Stimulated activated CD4-positive, alpha-beta T cell treated with anti-CD3 and anti-CD28 coated beads, Interleukin-1b, Interleukin-23, amount 100 ng/mL, for 1 hour (primary cell): ENCODE measurements around the gene VEGFB.

Experiments used
- DNase-seq, 2 donors: peaks; one replicate each; pipeline ENCODE4 v3.0.0-alpha.2; 2020; ENCODE audit warnings: low read depth in 2 of 2

Gene VEGFB

GRCh38 chr11:64210301-64211020 is 23.9 kb upstream of the VEGFB start:
- DNase-seq, result no peak

GRCh38 chr11:64211181-64211872 is 23.1 kb upstream of the VEGFB start:
- no peak for DNase-seq

- DNase-seq, result no peak
These were observed 17.5 kb upstream of the VEGFB start for GRCh38 chr11:64216879-64217278.

DNA sequence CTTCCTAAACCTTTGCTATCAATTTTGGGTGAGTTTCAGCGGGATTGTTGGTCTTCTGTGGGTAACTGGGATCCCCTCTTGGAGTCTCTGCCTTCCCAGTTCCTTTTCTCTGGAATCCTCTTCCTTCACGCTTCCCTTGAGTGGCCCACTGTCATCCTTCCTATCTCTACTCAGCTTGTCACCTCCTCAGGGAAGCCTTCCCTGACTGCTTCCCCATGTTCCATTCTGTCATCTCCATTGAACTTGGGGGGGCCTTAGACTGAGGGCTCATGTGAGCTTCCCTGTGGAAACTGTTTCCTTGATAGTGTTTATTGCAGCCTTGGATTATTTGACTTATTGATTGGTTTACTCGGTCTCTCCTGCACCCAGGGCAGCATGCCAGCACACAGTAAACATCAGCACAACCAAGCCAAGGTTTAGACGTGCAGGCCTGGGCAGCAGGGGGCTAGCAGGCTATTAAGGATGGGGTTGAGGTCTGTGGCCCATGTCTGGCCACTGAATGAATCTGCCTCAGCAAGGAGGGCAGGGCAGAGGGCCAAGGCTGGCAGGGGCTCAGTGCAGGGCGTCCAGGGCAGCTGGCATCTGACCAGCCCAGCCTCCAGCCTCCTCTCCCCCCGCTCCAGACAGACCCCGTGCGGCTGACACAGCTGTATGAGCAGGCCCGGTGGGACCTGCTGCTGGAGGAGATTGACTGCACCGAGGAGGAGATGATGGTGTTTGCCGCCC is 15.6 kb upstream of the VEGFB start:
- DNase-seq, result no peak

DNA sequence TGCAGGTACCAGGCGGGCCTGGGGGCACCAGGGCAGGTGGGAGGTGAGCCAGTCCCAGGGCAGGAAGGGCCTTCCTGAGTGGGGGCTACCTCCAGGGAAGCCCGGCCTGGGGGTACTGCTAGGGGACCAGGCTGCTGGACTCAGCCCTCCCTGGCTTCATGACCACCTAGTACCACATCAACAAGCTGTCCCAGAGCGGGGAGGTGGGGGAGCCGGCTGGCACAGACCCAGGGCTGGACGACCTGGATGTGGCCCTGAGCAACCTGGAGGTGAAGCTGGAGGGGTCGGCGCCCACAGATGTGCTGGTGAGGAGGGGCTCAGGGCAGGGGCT is 15.1 kb upstream of the VEGFB start:
- DNase-seq, result no peak

DNA sequence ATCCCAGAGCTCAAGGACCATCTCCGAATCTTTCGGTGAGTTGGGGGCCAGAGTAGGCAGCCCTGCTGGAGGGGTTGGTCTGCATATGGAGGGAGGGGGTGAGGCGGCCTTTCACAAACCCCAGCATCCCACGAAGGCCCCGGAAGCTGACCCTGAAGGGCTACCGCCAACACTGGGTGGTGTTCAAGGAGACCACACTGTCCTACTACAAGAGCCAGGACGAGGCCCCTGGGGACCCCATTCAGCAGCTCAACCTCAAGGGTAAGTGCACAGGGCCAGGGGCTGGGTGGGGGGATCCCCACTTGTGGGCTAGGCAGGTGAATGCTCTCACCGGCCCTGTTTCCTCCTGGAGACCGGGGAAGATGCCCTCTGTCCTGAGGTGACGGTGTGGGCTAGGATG is 14.6 kb upstream of the VEGFB start:
- no peak for DNase-seq

DNA sequence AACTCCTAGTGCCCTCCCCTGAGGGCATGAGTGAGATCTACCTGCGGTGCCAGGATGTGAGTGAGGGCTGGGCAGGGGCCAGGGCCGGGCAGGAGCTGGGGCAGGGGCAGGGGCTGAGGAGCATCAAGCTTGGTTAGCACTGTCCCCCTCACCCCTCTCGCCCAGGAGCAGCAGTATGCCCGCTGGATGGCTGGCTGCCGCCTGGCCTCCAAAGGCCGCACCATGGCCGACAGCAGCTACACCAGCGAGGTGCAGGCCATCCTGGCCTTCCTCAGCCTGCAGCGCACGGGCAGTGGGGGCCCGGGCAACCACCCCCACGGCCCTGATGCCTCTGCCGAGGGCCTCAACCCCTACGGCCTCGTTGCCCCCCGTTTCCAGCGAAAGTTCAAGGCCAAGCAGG is 14.1 kb upstream of the VEGFB start:
- DNase-seq, result no peak

DNA sequence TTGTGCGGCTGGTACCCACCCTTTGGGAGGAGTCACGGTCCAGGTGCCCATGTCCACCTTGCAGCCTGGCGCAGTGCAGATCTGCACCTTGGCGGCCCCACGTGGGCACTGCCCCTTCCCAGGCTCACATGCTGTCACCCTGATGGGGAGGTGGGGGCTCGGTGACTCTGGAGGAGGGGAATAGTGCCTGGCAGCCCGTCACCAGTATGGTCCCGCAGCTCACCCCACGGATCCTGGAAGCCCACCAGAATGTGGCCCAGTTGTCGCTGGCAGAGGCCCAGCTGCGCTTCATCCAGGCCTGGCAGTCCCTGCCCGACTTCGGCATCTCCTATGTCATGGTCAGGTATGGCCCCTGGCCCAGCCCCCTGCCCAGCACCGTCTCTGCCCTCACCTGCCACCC is 13.6 kb upstream of the VEGFB start:
- no peak for DNase-seq

GRCh38 chr11:64222651-64223000 is 11.8 kb upstream of the VEGFB start:
- DNase-seq, result no peak

DNA sequence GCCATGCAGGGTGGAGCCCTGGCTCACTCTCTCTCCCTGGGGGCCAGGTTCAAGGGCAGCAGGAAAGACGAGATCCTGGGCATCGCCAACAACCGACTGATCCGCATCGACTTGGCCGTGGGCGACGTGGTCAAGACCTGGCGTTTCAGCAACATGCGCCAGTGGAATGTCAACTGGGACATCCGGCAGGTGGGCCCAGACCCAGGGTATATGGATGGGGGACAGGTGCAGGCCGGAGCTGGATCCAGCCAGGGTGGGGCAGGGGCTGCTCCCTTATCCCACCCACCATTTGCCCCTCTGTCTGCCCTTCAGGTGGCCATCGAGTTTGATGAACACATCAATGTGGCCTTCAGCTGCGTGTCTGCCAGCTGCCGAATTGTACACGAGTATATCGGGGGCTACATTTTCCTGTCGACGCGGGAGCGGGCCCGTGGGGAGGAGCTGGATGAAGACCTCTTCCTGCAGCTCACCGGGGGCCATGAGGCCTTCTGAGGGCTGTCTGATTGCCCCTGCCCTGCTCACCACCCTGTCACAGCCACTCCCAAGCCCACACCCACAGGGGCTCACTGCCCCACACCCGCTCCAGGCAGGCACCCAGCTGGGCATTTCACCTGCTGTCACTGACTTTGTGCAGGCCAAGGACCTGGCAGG is 11.3 kb upstream of the VEGFB start:
- DNase-seq, result no peak

- DNase-seq, result no peak
These were observed 10.1 kb upstream of the VEGFB start for GRCh38 chr11:64224151-64224890.

DNA sequence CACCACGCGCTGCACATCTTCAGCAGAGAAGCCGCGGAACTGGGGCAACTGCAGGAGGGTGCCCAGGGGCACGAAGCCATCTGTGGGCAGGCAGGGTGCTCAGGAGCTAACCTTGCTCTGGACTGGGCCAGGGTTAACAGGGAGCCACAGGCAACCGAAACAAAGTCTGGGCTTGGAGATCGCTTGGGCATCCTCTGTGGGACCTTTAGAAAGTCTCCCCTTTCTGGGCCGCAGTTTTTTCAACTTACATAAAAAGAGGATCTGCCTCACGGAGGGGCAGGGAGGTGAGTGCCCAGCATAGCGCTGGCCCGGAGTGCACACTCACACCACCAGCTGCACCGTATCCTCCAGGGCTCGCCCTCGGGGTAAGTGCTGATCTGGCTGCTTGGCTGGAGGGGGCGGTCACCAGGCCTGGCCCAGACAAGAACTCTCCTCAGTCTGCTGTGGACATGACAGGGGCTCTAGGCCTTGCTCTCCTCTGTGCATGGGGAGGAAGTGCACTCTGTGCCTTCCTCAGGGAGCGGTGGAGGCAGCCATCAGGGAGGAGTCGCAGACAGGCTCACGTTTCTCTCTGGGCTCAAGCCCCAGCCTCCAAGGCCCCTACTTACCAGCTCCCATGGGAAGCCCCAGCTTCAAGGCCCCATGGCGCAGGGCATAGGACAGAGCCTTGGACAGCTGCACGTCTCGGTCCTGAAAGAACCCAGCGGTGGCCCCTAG is 9.3 kb upstream of the VEGFB start:
- DNase-seq, result no peak

GRCh38 chr11:64225608-64226506 is 8.5 kb upstream of the VEGFB start, which contains the start of the genes NUDT22 and TRPT1:
NUDT22 (plus strand) TSS chr11:64226274; CDS start chr11:64226653, 379 bp downstream.
TRPT1 (minus strand) TSS chr11:64226186; CDS start chr11:64225860, 326 bp downstream.
- DNase-seq, result peak; percentile 74 to 90

GRCh38 chr11:64226507-64227051 is 7.8 kb upstream of the VEGFB start:
- DNase-seq, result no peak

DNA sequence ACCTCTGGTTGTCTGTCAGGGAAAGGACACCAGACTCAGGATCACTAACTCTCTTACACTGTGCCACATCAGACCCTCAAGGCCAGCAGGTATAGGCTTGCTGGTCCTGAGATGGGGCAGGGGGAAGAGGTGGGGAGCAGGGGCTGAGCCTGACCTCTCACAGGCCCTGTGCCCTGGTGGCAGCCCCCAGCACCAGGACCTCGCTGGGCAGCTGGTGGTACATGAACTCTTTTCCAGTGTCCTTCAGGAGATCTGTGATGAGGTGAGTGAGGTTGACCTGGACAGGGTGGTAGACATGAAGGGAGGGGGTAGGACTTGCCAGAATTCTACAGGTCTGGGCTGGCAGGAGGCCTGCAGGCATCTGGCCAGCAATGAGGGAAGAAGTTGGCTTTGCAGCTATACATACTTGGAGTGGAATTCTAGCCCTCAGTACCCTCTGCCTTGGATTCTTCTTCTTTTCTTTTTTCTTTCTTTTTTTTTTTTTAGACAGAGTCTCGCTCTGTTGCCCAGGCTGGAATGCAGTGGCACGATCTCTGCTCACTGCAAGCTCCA is 6.9 kb upstream of the VEGFB start:
- DNase-seq, result no peak

DNA sequence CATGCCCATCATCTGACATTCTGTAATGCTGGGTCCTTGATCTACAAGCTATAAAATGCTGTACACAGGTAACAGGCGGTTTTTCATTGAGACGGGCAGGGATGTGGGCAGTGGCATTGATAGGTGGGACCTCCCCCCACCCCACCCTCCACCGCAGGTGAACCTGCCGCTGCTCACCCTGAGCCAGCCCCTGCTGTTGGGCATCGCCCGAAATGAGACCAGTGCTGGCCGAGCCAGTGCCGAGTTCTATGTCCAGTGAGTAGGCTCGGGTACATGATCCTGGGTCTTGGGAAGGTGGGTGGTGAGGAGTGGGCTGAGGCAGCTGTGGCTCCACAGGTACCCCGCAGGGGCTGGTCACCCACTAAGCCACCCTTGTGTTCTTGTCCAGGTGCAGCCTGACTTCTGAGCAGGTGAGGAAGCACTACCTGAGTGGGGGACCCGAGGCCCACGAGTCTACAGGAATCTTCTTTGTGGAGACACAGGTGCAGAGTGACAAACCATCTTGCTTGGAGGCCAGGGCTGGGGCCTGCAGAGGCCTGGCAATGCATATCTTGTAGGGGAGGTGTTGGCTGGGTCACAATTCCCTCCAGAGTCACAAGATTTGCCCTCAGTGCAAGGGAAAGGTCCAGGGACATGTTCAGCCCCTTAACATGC is 5.2 kb upstream of the VEGFB start:
- no peak for DNase-seq

GRCh38 chr11:64229744-64230170 is 4.6 kb upstream of the VEGFB start:
- no peak for DNase-seq

- peak; percentile 69 to 76 for DNase-seq
These were observed 4.0 kb upstream of the VEGFB start, which contains the start of gene DNAJC4 for GRCh38 chr11:64230171-64230984. DNAJC4 (plus strand) TSS chr11:64230548; CDS start chr11:64230855, 307 bp downstream.
